Measurements from ENCODE around the gene ACTL6B. TPM values are rescaled to one million over a fixed set of nuclear protein-coding genes. Genes with fewer than 3 reads are reported as not detected.
"Not testable (repeated sequence)": the region's sequence is repeated elsewhere in the genome, so short reads cannot be mapped to it uniquely, and the experiment has no call there.

ACTL6B gene
- total and polyA plus RNA-seq, 2 experiments from 2014 or later = not detected

DNA sequence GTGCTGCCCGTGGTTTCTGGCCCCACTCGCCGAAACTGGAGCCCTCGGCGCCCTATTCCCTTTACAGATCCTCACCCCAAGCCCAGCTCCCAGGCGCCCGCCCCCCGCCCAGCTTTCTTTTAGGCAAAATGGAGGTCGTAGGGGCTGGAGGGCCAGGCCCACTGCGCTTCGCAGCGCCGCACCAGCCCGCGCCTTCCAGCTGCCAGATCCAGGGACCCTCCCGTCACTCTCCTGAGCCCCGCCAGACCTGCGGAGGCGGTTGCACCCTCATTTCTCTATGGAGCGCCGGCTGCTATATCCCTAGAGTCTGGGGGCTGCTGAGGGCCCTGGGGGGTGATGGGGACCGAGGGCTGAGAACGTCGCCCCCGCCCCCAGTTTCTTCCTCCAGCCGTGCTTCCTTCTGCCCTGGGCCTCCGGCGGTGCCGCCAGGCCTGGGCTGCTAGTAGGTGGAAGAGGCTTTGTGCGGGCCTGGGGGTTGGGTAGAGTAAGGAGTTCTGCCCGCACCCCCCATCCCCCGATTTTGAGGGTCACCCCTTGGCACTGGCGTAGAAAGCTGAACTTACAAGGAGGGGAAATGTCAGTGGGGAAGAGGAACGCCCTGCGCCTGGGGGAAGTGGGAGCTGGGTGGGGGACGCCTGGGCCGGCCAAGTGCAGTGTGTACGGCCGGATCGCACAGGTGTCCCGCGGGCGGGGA lies 18.3 kb upstream of the ACTL6B start:
- H3K27me3 ChIP-seq = peaks cover 10% of the 10 kb centered on the region
- TF ChIP-seq, protein P1, sequence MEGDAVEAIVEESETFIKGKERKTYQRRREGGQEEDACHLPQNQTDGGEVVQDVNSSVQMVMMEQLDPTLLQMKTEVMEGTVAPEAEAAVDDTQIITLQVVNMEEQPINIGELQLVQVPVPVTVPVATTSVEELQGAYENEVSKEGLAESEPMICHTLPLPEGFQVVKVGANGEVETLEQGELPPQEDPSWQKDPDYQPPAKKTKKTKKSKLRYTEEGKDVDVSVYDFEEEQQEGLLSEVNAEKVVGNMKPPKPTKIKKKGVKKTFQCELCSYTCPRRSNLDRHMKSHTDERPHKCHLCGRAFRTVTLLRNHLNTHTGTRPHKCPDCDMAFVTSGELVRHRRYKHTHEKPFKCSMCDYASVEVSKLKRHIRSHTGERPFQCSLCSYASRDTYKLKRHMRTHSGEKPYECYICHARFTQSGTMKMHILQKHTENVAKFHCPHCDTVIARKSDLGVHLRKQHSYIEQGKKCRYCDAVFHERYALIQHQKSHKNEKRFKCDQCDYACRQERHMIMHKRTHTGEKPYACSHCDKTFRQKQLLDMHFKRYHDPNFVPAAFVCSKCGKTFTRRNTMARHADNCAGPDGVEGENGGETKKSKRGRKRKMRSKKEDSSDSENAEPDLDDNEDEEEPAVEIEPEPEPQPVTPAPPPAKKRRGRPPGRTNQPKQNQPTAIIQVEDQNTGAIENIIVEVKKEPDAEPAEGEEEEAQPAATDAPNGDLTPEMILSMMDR (IDR thresholded peaks at IDR 0.05; ENCODE audit: low read depth, low read length) = no peak
- peak in 1 of 2 donors; percentile 63 for DNase-seq (ENCODE audit: low read depth in 1 of 2, low spot score in 1 of 2)
- no peaks in the 10 kb centered on the region for H3K9me3 ChIP-seq (ENCODE audit: low read depth)
- peak overlapping the region; percentile 74 for H3K27ac ChIP-seq
- H3K4me3 ChIP-seq = peak overlapping the region; percentile 96
- peaks cover 4% of the 10 kb centered on the region for H3K4me1 ChIP-seq (ENCODE audit: low read depth)
- H3K36me3 ChIP-seq = peaks cover 21% of the 10 kb centered on the region

DNA sequence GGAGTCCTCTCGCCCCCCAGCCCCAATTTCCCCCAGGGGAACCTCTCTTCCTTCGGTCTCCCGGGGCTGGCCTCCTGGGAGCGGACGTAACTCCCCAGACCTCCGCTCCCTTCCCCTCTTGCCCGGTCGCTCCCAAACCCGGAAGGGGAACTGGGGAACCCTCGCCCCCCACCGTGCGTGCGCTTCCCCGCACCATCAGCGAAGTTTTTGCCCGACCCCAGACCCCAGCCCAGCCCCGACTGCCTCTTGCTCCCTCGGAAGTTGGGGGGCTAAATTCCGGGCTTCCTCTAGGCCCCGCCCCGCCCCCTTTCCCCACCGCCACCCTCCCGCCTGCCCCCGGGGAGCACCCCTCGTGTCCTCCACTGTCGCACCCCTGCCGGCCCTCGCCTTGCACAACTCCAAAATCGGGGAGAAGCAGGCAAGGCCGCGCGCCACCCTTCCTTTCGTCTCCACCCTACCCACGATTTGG lies 17.7 kb upstream of the ACTL6B start:
- TF ChIP-seq, protein P1 (IDR thresholded peaks at IDR 0.05; ENCODE audit: low read depth, low read length) = no peak
- Histone ChIP-seq H3K27me3 (peaks cover 11% of the 10 kb centered on the region), H3K4me3 (peak overlapping the region; percentile 96), H3K36me3 (peaks cover 16% of the 10 kb centered on the region), H3K4me1 (ENCODE audit: low read depth) (peaks cover 4% of the 10 kb centered on the region), H3K27ac (peak overlapping the region; percentile 74), H3K9me3 (ENCODE audit: low read depth) (no peaks in the 10 kb centered on the region)
- no peak for DNase-seq (ENCODE audit: low read depth in 1 of 2, low spot score in 1 of 2)

DNA sequence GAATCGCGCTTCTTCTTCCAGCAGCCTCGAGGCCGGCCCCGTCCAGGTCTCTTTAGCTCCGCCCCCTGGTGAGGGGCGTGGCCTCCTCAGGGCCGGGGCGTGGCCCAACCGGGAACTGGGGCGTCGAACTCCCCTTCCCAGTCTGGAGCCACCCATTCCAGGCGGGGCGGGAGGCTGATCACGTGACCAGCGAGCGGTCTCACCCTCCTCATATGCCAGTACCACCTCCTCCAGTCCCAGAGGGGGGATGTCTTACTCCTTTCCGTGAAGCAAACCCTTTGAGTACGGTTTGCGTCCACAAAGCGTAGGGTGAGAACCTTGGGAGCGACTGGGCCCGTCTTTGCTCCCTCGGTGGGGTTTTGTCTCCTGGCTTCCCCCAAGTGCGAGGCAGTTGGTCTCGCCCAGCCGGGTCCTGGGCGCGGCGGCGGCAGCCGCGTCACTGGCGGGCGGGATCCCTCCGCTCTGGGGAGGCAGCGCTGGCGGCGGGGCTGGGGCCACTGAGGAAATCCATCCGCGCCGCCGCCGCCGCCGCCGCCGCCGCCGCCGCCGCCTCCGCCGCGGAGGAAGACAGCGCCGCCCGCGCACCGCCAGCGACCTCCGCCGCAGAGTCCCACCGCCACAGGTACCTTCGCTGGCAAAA lies 17.2 kb upstream of the ACTL6B start, which contains the start of gene GNB2:
GNB2 (plus strand) TSS at position 439 of the 640 bp plus-strand sequence. CDS start 2,526 bp downstream, outside the sequence.
- peaks cover 11% of the 10 kb centered on the region for H3K27me3 ChIP-seq
- TF ChIP-seq, protein P1 (IDR thresholded peaks at IDR 0.05; ENCODE audit: low read depth, low read length) = no peak
- peak within 1 kb of the TSS; percentile 96 for H3K4me3 ChIP-seq
- H3K27ac ChIP-seq = peak within 1 kb of the TSS; percentile 98
- peak; percentile 97 to 100 for DNase-seq (ENCODE audit: low read depth in 1 of 2, low spot score in 1 of 2)
- peaks cover 12% of the 10 kb centered on the region for H3K36me3 ChIP-seq
- H3K9me3 ChIP-seq (ENCODE audit: low read depth) = no peaks in the 10 kb centered on the region
- H3K4me1 ChIP-seq (ENCODE audit: low read depth) = peaks cover 4% of the 10 kb centered on the region

DNA sequence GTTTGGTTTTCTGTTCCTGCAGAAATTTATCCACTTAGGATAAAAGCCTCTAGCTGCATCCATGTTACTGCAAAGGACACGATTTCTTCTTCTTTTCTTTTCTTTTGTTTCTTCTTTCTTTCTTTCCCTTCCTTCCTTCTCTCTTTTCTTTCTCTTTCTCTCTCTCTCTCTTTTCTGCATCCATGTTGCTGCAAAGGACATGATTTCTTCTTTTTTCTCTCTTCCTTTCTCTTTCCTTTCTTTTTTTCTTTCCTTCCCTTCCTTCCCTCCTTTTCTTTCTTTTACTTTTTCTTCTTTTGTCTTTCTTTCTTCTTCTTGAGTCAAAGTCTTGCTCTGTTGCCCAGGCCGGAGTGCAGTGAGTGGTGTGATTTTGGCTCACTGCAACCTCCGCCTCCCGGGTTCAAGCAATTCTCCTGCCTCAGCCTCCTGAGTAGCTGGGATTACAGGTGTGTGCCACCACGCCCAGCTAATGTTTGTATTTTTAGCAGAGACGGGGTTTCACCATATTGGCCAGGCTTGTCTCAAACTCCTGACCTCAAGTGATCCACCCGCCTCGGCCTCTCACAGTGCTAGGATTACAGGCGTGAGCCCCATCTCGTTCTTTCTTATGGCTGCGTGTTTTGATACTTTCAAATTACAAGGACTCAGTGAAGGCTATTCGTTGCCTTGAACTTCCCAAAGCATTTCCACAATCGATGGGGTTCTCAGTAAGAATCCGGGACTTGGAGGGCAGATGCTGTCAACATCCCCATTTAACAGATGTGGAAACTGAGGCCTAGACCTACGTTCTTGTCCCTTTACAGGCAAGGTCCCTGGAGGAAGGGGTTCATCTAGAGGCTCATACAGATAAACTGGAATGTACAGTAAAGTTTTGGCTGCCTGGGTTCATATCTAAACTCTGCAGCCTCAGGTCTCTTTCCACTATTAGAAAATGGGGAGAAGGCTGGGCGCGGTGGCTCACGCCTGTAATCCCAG lies 15.4 kb upstream of the ACTL6B start:
- Histone ChIP-seq H3K9me3 (ENCODE audit: low read depth) (no peaks in the 10 kb centered on the region), H3K27ac (no peak overlapping the region), H3K4me3 (no peak overlapping the region), H3K27me3 (peaks cover 11% of the 10 kb centered on the region), H3K4me1 (ENCODE audit: low read depth) (peaks cover 4% of the 10 kb centered on the region), H3K36me3 (no peaks in the 10 kb centered on the region)
- TF ChIP-seq, protein P1 (IDR thresholded peaks at IDR 0.05; ENCODE audit: low read depth, low read length) = no peak
- DNase-seq (ENCODE audit: low read depth in 1 of 2, low spot score in 1 of 2) = no peak

DNA sequence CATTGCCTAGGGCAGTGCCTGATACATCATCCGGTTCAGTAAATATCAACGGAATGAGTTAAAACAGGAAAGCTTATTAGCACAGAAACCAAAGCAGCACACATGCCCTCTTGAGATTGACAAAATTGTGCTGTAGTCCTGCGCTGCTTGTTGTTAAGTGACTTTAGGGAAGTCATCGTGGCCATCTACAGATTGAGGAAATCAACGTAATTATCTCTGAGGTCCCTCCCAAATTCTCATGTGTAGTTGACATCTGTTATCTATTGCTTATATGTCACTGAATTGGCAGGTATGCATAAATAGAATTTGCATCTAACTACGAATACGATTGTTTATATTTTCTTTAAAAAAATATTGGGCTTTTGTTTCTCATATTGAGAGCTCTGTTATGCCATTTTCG lies 13.8 kb upstream of the ACTL6B start:
- no peaks in the 10 kb centered on the region for H3K4me1 ChIP-seq (ENCODE audit: low read depth)
- no peak overlapping the region for H3K4me3 ChIP-seq
- H3K27ac ChIP-seq = no peak overlapping the region
- H3K27me3 ChIP-seq = peaks cover 15% of the 10 kb centered on the region
- H3K9me3 ChIP-seq (ENCODE audit: low read depth) = no peaks in the 10 kb centered on the region
- TF ChIP-seq, protein P1 (IDR thresholded peaks at IDR 0.05; ENCODE audit: low read depth, low read length) = no peak
- H3K36me3 ChIP-seq = no peaks in the 10 kb centered on the region
- no peak for DNase-seq (ENCODE audit: low read depth in 1 of 2, low spot score in 1 of 2)

DNA sequence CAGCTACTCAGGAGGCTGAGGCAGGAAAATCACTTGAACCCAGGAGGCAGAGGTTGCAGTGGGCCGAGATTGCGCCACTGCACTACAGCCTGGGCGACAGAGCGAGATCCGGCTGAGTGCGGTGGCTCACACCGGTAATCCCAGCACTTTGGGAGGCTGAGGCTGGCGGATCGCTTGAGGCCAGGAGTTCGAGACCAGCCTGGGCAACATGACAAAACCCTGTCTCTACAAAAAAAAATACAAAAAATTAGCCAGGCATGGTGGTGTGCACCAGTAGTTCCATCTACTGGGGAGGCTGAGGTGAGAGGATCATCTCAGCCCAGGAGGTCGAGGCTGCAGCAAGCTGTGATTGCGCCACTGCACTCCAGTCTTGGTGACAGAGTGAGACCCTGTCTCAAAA lies 12.9 kb upstream of the ACTL6B start:
- H3K36me3 ChIP-seq; H3K9me3 ChIP-seq (ENCODE audit: low read depth); H3K4me1 ChIP-seq (ENCODE audit: low read depth); H3K27ac ChIP-seq; DNase-seq (ENCODE audit: low read depth in 1 of 2, low spot score in 1 of 2); H3K4me3 ChIP-seq: not testable (repeated sequence)
- peaks cover 15% of the 10 kb centered on the region for H3K27me3 ChIP-seq
